NOMO-1 (cell line): ENCODE measurements around the gene GPN1.
"Not testable (repeated sequence)": the region's sequence is repeated elsewhere in the genome, so short reads cannot be mapped to it uniquely, and the experiment has no call there.

Experiments used
- DNase-seq, 2 experiments: peaks; one replicate each; lab custom pipeline; 2025; ENCODE audit not compliant: unreplicated experiment in 2 of 2; lab: John Stamatoyannopoulos, UW

GPN1 gene

GRCh38 chr2:27626921-27627320, 1.9 kb upstream of the GPN1 start:
- peak; percentile 12 to 43 for DNase-seq

GRCh38 chr2:27627963-27628766, 685 bp upstream of the GPN1 start:
- peak in 1 of 2 experiments; percentile 56 for DNase-seq

GRCh38 chr2:27630257-27630656, 1.4 kb downstream of the GPN1 start:
- not testable (repeated sequence) for DNase-seq

- DNase-seq = no peak
These were observed 5.4 kb downstream of the GPN1 start for GRCh38 chr2:27634291-27634690.

- DNase-seq = no peak
These were observed 7.9 kb downstream of the GPN1 start for GRCh38 chr2:27636766-27637165.

GRCh38 chr2:27638037-27638637, 9.3 kb downstream of the GPN1 start:
- DNase-seq = no peak

GRCh38 chr2:27638709-27639108, 9.9 kb downstream of the GPN1 start:
- DNase-seq = no peak

- no peak for DNase-seq
These were observed 11.9 kb downstream of the GPN1 start for GRCh38 chr2:27640722-27641245.

GRCh38 chr2:27645197-27645596, 16.3 kb downstream of the GPN1 start:
- DNase-seq = no peak

GRCh38 chr2:27647289-27647688, 18.4 kb downstream of the GPN1 start:
- DNase-seq = no peak

GRCh38 chr2:27647737-27648136, 18.9 kb downstream of the GPN1 start:
- no peak for DNase-seq

GRCh38 chr2:27651056-27651455, 22.2 kb downstream of the GPN1 start:
- no peak for DNase-seq

- DNase-seq = no peak
These were observed 23.5 kb downstream of the GPN1 start for GRCh38 chr2:27652341-27652740.

- DNase-seq = no peak
These were observed 23.9 kb downstream of the GPN1 start for GRCh38 chr2:27652790-27653189.

- no peak for DNase-seq
These were observed 24.5 kb downstream of the GPN1 start for GRCh38 chr2:27653397-27653796.

GRCh38 chr2:27655155-27655951, 26.5 kb downstream of the GPN1 start:
- DNase-seq = no peak

GRCh38 chr2:27661371-27661770, 32.5 kb downstream of the GPN1 start:
- no peak for DNase-seq

GRCh38 chr2:27663285-27664153, 34.7 kb downstream of the GPN1 start, which contains the start of the genes SLC4A1AP and SUPT7L:
SLC4A1AP (plus strand) TSS chr2:27663889; CDS start chr2:27663915, 26 bp downstream.
SUPT7L (minus strand) TSS chr2:27663614; CDS start chr2:27662192, 1,422 bp downstream.
- DNase-seq = peak; percentile 52 to 73

- DNase-seq = no peak
These were observed 35.3 kb downstream of the GPN1 start for GRCh38 chr2:27664154-27664574.
